Cerebellar nuclear complex (tissue), 1 donor: Measurements from ENCODE around the gene OR51E2.

Experiments
- DNase-seq, 2 experiments: peaks; one replicate each; lab custom pipeline; 2025; lab: John Stamatoyannopoulos, UW

The OR51E2 gene

GRCh38 chr11:4664183-4664582 lies 33.5 kb downstream of the OR51E2 start:
- DNase-seq = no peak

- DNase-seq = no peak
Measured at GRCh38 chr11:4662876-4663275, 34.8 kb downstream of the OR51E2 start.

GRCh38 chr11:4658629-4659445 lies 38.8 kb downstream of the OR51E2 start:
- DNase-seq = no peak

- DNase-seq = no peak
Measured at GRCh38 chr11:4654635-4655369, 42.9 kb downstream of the OR51E2 start.

GRCh38 chr11:4647766-4648165 lies 49.9 kb downstream of the OR51E2 start:
- no peak for DNase-seq

GRCh38 chr11:4645974-4646373 lies 51.7 kb downstream of the OR51E2 start:
- no peak for DNase-seq

- DNase-seq = no peak
Measured at GRCh38 chr11:4644233-4644632, 53.4 kb downstream of the OR51E2 start.

- DNase-seq = no peak
Measured at GRCh38 chr11:4643682-4644081, 54.0 kb downstream of the OR51E2 start, which contains the start of gene OR51E1. Gene OR51E1, plus strand, starts transcription at chr11:4643982. Its CDS starts 8,545 bp downstream, at chr11:4652527.

- DNase-seq = no peak
Measured at GRCh38 chr11:4643076-4643475, 54.6 kb downstream of the OR51E2 start.

GRCh38 chr11:4642043-4642442 lies 55.6 kb downstream of the OR51E2 start:
- no peak for DNase-seq

GRCh38 chr11:4641501-4641900 lies 56.2 kb downstream of the OR51E2 start:
- no peak for DNase-seq

- DNase-seq = no peak
Measured at GRCh38 chr11:4639931-4640330, 57.7 kb downstream of the OR51E2 start.

- DNase-seq = no peak
Measured at GRCh38 chr11:4637662-4638047, 60.0 kb downstream of the OR51E2 start.

- DNase-seq = peak in 1 of 2 experiments; percentile 38
Measured at GRCh38 chr11:4636962-4637661, 60.5 kb downstream of the OR51E2 start, which contains the start of gene OR51D1. Gene OR51D1, plus strand, starts transcription at chr11:4637477. Its CDS starts 2,314 bp downstream, at chr11:4639791.

GRCh38 chr11:4636136-4636535 lies 61.5 kb downstream of the OR51E2 start:
- no peak for DNase-seq
